Fibroblast of skin of abdomen (primary cell): ENCODE data around the gene CPS1.

Experiments used
- DNase-seq: peaks from one replicate; pipeline ENCODE4 v3.0.0-alpha.2; 2013

CPS1 gene

DNA sequence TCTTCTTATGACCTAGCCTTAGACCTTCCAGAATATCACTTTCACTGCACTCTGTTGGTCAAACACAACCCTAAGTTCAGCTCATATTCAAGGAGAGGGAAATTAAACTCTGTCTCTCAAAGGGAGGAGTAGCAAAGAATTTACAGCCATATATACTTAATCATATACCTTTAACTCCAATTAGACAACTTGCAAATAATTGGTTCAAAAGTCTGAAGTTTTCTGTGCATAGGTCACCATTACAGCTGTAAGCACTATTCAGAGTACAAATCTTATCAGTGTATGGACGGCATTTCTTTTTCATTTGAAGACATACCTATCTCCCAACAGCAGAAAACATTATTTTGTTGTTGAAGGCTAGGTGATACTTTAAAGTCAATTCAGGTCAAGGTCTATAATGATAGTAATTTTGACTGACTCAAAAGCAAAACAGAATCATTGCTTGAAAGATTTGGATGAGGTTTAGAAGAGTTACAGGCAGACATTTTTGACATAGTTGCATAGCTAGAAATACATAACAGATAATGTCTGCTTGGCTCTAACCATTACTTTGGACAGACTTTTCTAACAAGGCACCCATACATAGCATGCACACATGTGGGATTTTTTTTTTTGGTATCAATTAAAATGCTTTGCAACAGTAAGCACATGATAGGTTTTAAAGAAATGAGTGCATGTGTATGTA lies 131.5 kb downstream of the CPS1 start:
- DNase-seq, result no peak

DNA sequence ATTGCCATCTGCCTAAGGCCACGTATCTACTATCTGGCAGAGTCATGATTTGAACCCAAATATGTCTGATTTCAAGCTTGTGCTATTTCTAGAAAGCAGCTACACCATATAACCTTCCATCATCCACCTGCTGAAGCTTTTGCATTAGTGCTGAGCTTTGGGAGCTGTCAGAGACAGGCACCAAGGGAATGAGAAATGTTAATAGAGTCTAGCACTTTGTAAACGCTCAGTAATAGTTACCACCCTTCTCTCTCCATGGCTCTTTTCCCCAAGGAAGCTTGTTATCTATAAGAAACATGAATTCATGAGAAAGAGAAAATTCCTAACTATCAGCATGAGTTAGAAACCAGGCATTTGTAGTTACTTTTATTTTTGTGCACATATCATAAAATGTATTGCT lies 151.5 kb downstream of the CPS1 start:
- DNase-seq, result no peak

DNA sequence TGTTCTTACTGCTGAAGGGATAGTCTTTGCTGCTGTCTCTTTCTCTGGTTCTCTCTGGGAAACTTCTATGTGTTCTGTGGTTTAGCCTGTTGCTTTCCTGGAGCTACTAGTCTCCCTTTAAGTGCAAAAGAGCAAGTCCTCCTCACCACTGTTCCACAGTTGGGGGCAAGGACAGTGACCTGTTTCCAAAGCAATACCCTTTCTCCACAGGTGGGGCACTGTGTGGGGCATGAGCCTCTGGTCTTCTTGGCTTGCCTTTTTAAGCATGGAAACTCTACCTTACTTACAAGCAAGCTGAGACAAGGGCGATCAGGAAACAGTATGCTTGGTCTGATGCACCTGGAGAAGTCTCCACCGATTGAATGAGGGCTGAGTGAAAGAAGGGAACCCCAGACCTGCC lies 156.7 kb downstream of the CPS1 start:
- no peak for DNase-seq

DNA sequence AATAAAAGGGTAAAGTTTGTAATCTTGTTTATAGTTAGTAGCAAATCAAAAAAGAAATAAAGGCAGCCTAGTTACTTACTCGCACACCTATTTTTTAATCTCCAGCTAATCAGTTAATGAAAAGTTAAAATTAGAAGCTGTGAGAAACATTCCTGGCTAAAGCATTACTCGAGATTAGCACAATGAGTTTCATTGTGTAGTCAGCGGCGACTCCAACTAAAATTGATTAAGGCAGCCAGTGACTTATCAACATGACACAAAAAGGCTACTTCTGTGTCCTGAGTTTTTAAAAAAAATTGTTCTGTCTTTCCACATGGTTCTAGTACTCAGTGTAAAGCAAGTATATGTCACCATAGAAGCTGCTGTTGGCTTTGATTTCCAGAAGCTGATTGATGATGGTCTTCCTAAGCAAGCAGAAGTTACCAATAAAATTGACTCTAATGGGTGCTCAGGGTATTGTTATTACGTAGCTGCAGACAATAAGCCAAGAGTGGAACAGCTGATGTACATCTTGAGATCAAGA lies 159.2 kb downstream of the CPS1 start:
- DNase-seq, result no peak

DNA sequence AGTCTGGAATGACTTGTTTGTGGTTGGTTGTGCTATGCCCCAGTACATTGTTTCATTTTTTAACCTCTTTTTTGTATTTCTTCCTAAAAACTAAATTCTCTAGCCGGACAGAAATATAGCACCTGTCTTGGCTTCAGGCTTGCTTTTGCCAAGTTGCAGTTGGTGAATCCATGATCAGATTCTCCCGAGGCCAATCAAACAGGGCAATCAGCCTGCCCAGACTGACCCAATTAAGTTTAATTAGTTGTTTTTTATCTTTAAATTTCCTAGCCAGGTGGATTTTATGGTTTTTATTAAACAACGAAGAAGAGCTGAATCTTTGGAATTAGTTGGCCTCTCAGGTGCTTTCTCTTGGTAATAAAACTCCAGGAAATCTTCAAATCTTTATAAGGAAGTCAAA lies 162.1 kb downstream of the CPS1 start:
- no peak for DNase-seq

DNA sequence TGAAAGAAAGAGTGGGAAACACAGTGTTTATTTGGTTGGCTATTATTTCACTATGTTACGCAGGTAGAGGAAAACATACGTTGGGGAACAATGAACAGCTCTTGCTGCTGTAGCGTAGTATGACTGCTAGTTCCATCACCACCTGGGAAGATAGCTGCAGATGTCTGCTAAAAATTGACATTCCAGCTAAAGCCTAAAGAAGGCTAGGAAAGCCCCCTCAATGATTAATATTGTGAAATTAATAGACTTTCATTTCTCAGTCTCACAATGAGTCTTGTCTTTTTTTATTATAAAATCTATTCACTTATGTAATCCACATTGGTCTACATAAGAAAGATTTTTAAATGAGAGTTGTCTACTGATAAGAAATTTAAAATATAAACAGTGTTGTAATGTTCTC lies 165.7 kb downstream of the CPS1 start:
- no peak for DNase-seq

DNA sequence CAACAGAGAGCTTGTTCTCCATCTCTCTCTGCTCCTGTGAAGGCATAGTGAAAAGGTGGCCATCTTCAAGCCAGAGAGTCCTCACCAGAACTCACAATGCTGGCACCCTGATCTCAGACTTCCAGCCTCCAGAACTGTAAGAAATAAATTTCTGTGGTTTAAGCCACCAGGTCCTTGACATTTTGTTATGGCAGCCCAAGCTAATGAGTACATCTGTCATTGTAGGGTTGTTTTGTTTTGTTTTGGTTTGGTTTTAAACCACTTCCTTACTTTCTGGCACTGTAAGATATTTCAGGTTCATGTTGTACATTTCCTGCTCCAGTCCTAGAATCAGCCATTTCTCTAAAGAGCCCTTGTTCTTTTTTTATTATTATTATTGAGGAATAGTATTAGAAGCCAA lies 171.2 kb downstream of the CPS1 start:
- DNase-seq, result no peak
